ENCODE measurements around the gene PLCG2. TPM values are rescaled to one million over a fixed set of nuclear protein-coding genes. Genes with fewer than 3 reads are reported as not detected.

Gene PLCG2
- total RNA-seq, 1 experiment from 2014 or later = 6.0 TPM

GRCh38 chr16:81882559-81882958 is 103.5 kb downstream of the PLCG2 start:
- Histone ChIP-seq H4K20me1 (ENCODE audit: control insufficient read depth, insufficient read depth, insufficient read length) (peaks cover 2% of the 10 kb centered on the region), H3K9ac (ENCODE audit: extremely low read depth, insufficient read length, low read length) (no peak overlapping the region), H3K27me3 (ENCODE audit: insufficient read depth, low read length) (no peaks in the 10 kb centered on the region), H3K27ac (ENCODE audit: insufficient read length, low read depth, low read length) (no peak overlapping the region), H3K4me1 (ENCODE audit: insufficient read depth, low read length) (peaks cover 11% of the 10 kb centered on the region; the same call in 1 of the 2 replicates), H3K23ac (ENCODE audit: insufficient read length, low read depth, low read length) (no peak overlapping the region), H3K14ac (ENCODE audit: insufficient read depth, low read length) (no peak overlapping the region; the same call in 1 of the 2 replicates), H3K56ac (ENCODE audit: insufficient read length, low read depth, low read length) (no peak overlapping the region), H3K9me3 (ENCODE audit: control insufficient read depth, low read depth, low read length) (no peaks in the 10 kb centered on the region), H2BK120ac (ENCODE audit: low read depth, low read length, poor library complexity, severe bottlenecking) (no peak overlapping the region), H4K5ac (ENCODE audit: insufficient read length, low read depth, low read length) (no peak overlapping the region), H2BK20ac (ENCODE audit: low read depth, low read length, poor library complexity, severe bottlenecking) (no peak overlapping the region), H2BK5ac (ENCODE audit: insufficient read length, low read length) (no peak overlapping the region), H2AFZ (ENCODE audit: low read length) (no peak overlapping the region), H3K4ac (ENCODE audit: low read depth, low read length) (no peak overlapping the region), H3K23me2 (ENCODE audit: insufficient read length, low read depth, low read length, poor library complexity, severe bottlenecking) (no peaks in the 10 kb centered on the region), H3K18ac (ENCODE audit: insufficient read length, low read depth, low read length) (no peak overlapping the region), H3T11ph (ENCODE audit: low read length) (no peak overlapping the region), H3K79me1 (ENCODE audit: insufficient read depth, low read depth, low read length, poor library complexity, severe bottlenecking) (no peaks in the 10 kb centered on the region), H3K79me2 (ENCODE audit: insufficient read depth, low read length) (no peaks in the 10 kb centered on the region), H4K8ac (replicated peaks; ENCODE audit: insufficient read length, low read depth, low read length) (no peak overlapping the region), H2BK15ac (ENCODE audit: low read depth, low read length) (no peak overlapping the region), H4K91ac (ENCODE audit: insufficient read length, low read depth, low read length) (no peak overlapping the region), H3K4me2 (ENCODE audit: insufficient read depth, insufficient read length, low read length) (no peak overlapping the region), H2AK5ac (ENCODE audit: insufficient read length, low read length) (no peak overlapping the region), H2BK12ac (ENCODE audit: insufficient read length, low read depth, low read length) (no peak overlapping the region)
- Mint-ChIP-seq H3K36me3 (ENCODE audit: insufficient read depth in 1 of 3, low read depth in 3 of 3) (no peaks in the 10 kb centered on the region), H3K4me1 (peaks cover 14 to 16% of the 10 kb centered on the region in 2 experiments), H3K27me3 (ENCODE audit: low read depth) (no peaks in the 10 kb centered on the region), H3K9me3 (no peaks in the 10 kb centered on the region), H3K4me3 (no peak overlapping the region), H3K27ac (peak overlapping the region in 2 of 3 experiments; percentile 23 to 64; a peak in 2 of 7 replicates)
- no peak for TF ChIP-seq CTCF (conservative IDR thresholded peaks at IDR 0.05)
- DNase-seq = no peak
- WGBS (ENCODE audit: extremely low coverage, insufficient read length, low lambda C conversion rate) = no CpG with 5 or more reads among the region's 5 CpGs
